Dendritic cell treated with granulocyte-macrophage colony-stimulating factor and Interleukin-4, amounts not matched to agents 40 ng/mL and 50 ng/mL, for 4 days (primary cell): Measurements from ENCODE around the gene FARS2.

ENCODE experiments used
- H3K27ac Mint-ChIP-seq: one replicate; pipeline ENCODE4 v1.8.0; 2022; ENCODE audit warnings: mild to moderate bottlenecking, mixed read lengths
- H3K27me3 Mint-ChIP-seq: one replicate; pipeline ENCODE4 v1.8.0; 2022; ENCODE audit warnings: mild to moderate bottlenecking, mixed read lengths
- H3K36me3 Mint-ChIP-seq: one replicate; pipeline ENCODE4 v1.8.0; 2022; ENCODE audit warnings: low read depth, mixed read lengths
- H3K4me1 Mint-ChIP-seq: one replicate; pipeline ENCODE4 v1.8.0; 2022; ENCODE audit warnings: low read depth, mixed read lengths
- H3K4me3 Mint-ChIP-seq: one replicate; pipeline ENCODE4 v1.8.0; 2022; ENCODE audit warnings: mild to moderate bottlenecking, moderate library complexity, mixed read lengths
- H3K9me3 Mint-ChIP-seq: one replicate; pipeline ENCODE4 v1.8.0; 2022; ENCODE audit warnings: mixed read lengths
- intact Hi-C: fragments of 100-400 bp; cut with micrococcal nuclease; formaldehyde crosslinking; loops from one replicate; pipeline ENCODE4 v1.15.0; 2022

The FARS2 gene

GRCh38 chr6:5701174-5701573 is 439.9 kb downstream of the FARS2 start:
- H3K9me3 Mint-ChIP-seq: peaks cover 20% of the 10 kb centered on the region
- H3K4me1 Mint-ChIP-seq: peaks cover 48% of the 10 kb centered on the region
- peaks cover 18% of the 10 kb centered on the region for H3K36me3 Mint-ChIP-seq
- no peak overlapping the region for H3K4me3 Mint-ChIP-seq
- no peaks in the 10 kb centered on the region for H3K27me3 Mint-ChIP-seq
- intact Hi-C loops: no loop called here
- H3K27ac Mint-ChIP-seq: no peak overlapping the region

GRCh38 chr6:5704708-5705107 is 443.4 kb downstream of the FARS2 start:
- intact Hi-C loops: no loop called here
- Mint-ChIP-seq H3K9me3 (peaks cover 11% of the 10 kb centered on the region), H3K36me3 (peaks cover 7% of the 10 kb centered on the region), H3K4me3 (no peak overlapping the region), H3K27ac (no peak overlapping the region), H3K27me3 (no peaks in the 10 kb centered on the region), H3K4me1 (peaks cover 27% of the 10 kb centered on the region)

GRCh38 chr6:5705252-5705651 is 443.9 kb downstream of the FARS2 start:
- Mint-ChIP-seq H3K4me3 (no peak overlapping the region), H3K27ac (no peak overlapping the region), H3K27me3 (no peaks in the 10 kb centered on the region), H3K36me3 (peaks cover 7% of the 10 kb centered on the region), H3K9me3 (peaks cover 11% of the 10 kb centered on the region), H3K4me1 (peaks cover 21% of the 10 kb centered on the region)
- intact Hi-C loops: no loop called here

GRCh38 chr6:5706124-5707033 is 445.1 kb downstream of the FARS2 start:
- peaks cover 7% of the 10 kb centered on the region for H3K36me3 Mint-ChIP-seq
- H3K9me3 Mint-ChIP-seq: peaks cover 11% of the 10 kb centered on the region
- H3K27me3 Mint-ChIP-seq: no peaks in the 10 kb centered on the region
- H3K4me1 Mint-ChIP-seq: peaks cover 10% of the 10 kb centered on the region
- no peak overlapping the region for H3K4me3 Mint-ChIP-seq
- H3K27ac Mint-ChIP-seq: no peak overlapping the region
- intact Hi-C loops: no loop called here

- Mint-ChIP-seq H3K4me3 (no peak overlapping the region), H3K9me3 (peaks cover 11% of the 10 kb centered on the region), H3K36me3 (peaks cover 7% of the 10 kb centered on the region), H3K4me1 (peaks cover 15% of the 10 kb centered on the region), H3K27ac (no peak overlapping the region), H3K27me3 (no peaks in the 10 kb centered on the region)
- intact Hi-C loops: no loop called here
Measured at GRCh38 chr6:5707281-5708045, 446.1 kb downstream of the FARS2 start.

- peak overlapping the region; percentile 6 for H3K27ac Mint-ChIP-seq
- H3K27me3 Mint-ChIP-seq: no peaks in the 10 kb centered on the region
- no peak overlapping the region for H3K4me3 Mint-ChIP-seq
- peaks cover 4% of the 10 kb centered on the region for H3K36me3 Mint-ChIP-seq
- intact Hi-C loops: no loop called here
- H3K9me3 Mint-ChIP-seq: peaks cover 4% of the 10 kb centered on the region
- peaks cover 10% of the 10 kb centered on the region for H3K4me1 Mint-ChIP-seq
Measured at GRCh38 chr6:5710516-5710915, 449.2 kb downstream of the FARS2 start.

- Mint-ChIP-seq H3K36me3 (peaks cover under 1% of the 10 kb centered on the region), H3K27ac (peak overlapping the region; percentile 6), H3K9me3 (peaks cover under 1% of the 10 kb centered on the region), H3K4me1 (peaks cover 10% of the 10 kb centered on the region), H3K27me3 (no peaks in the 10 kb centered on the region), H3K4me3 (no peak overlapping the region)
- intact Hi-C loops: no loop called here
Measured at GRCh38 chr6:5710936-5711335, 449.6 kb downstream of the FARS2 start.

- H3K36me3 Mint-ChIP-seq: peaks cover 7% of the 10 kb centered on the region
- peaks cover 9% of the 10 kb centered on the region for H3K9me3 Mint-ChIP-seq
- no peaks in the 10 kb centered on the region for H3K27me3 Mint-ChIP-seq
- no peak overlapping the region for H3K4me3 Mint-ChIP-seq
- intact Hi-C loops: no loop called here
- H3K27ac Mint-ChIP-seq: peak overlapping the region; percentile 61
- H3K4me1 Mint-ChIP-seq: peaks cover 18% of the 10 kb centered on the region
Measured at GRCh38 chr6:5712349-5713215, 451.3 kb downstream of the FARS2 start.

GRCh38 chr6:5713519-5713918 is 452.2 kb downstream of the FARS2 start:
- H3K4me1 Mint-ChIP-seq: peaks cover 20% of the 10 kb centered on the region
- peaks cover 7% of the 10 kb centered on the region for H3K36me3 Mint-ChIP-seq
- no peaks in the 10 kb centered on the region for H3K27me3 Mint-ChIP-seq
- no peak overlapping the region for H3K27ac Mint-ChIP-seq
- no peak overlapping the region for H3K4me3 Mint-ChIP-seq
- intact Hi-C loops: no loop called here
- H3K9me3 Mint-ChIP-seq: peaks cover 9% of the 10 kb centered on the region

- no peak overlapping the region for H3K4me3 Mint-ChIP-seq
- intact Hi-C loops: no loop called here
- peaks cover 7% of the 10 kb centered on the region for H3K36me3 Mint-ChIP-seq
- peaks cover 30% of the 10 kb centered on the region for H3K4me1 Mint-ChIP-seq
- peak overlapping the region; percentile 45 for H3K27ac Mint-ChIP-seq
- peaks cover 9% of the 10 kb centered on the region for H3K9me3 Mint-ChIP-seq
- H3K27me3 Mint-ChIP-seq: no peaks in the 10 kb centered on the region
Measured at GRCh38 chr6:5718231-5718947, 457.1 kb downstream of the FARS2 start.

GRCh38 chr6:5723841-5724691 is 462.8 kb downstream of the FARS2 start:
- H3K4me1 Mint-ChIP-seq: peaks cover 47% of the 10 kb centered on the region
- peak overlapping the region; percentile 71 for H3K4me3 Mint-ChIP-seq
- no peaks in the 10 kb centered on the region for H3K9me3 Mint-ChIP-seq
- intact Hi-C loops: loop anchor here (1.0 to 2.0 kb wide), 2 partner anchors 25 to 53 kb away; no protein-coding TSS in a partner anchor
- no peaks in the 10 kb centered on the region for H3K27me3 Mint-ChIP-seq
- H3K27ac Mint-ChIP-seq: peak overlapping the region; percentile 98
- no peaks in the 10 kb centered on the region for H3K36me3 Mint-ChIP-seq

GRCh38 chr6:5724911-5725310 is 463.6 kb downstream of the FARS2 start:
- H3K4me1 Mint-ChIP-seq: peaks cover 49% of the 10 kb centered on the region
- peak overlapping the region; percentile 98 for H3K27ac Mint-ChIP-seq
- H3K36me3 Mint-ChIP-seq: no peaks in the 10 kb centered on the region
- no peaks in the 10 kb centered on the region for H3K27me3 Mint-ChIP-seq
- H3K4me3 Mint-ChIP-seq: no peak overlapping the region
- no peaks in the 10 kb centered on the region for H3K9me3 Mint-ChIP-seq
- intact Hi-C loops: loop anchor here (1.0 to 2.0 kb wide), 2 partner anchors 26 to 54 kb away; no protein-coding TSS in a partner anchor
